Measurements from ENCODE around the gene SOCS4.

The SOCS4 gene

GRCh38 chr14:55000381-55000780 lies 26.7 kb upstream of the SOCS4 start:
- TF ChIP-seq POLR2AphosphoS5 (IDR thresholded peaks at IDR 0.05; ENCODE audit: low read depth, low read length) (no peak), TAF1 (IDR thresholded peaks at IDR 0.05; ENCODE audit: borderline replicate concordance, insufficient read depth, low read length) (no peak), REST (IDR thresholded peaks at IDR 0.05; ENCODE audit: insufficient read depth in 1 of 2, low read depth in 2 of 2, low read length in 2 of 2) (no peak), FOXP2 (optimal IDR thresholded peaks at IDR 0.05; ENCODE audit: borderline replicate concordance, extremely low read depth, extremely low read length, insufficient read depth) (no peak), SIN3A (IDR thresholded peaks at IDR 0.05; ENCODE audit: borderline replicate concordance, insufficient read depth, low read length) (no peak)

- TF ChIP-seq TAF1 (IDR thresholded peaks at IDR 0.05; ENCODE audit: borderline replicate concordance, insufficient read depth, low read length) = no peak
Observed at GRCh38 chr14:55005071-55005470, 22.0 kb upstream of the SOCS4 start.

- TF ChIP-seq TAF1 (IDR thresholded peaks at IDR 0.05; ENCODE audit: borderline replicate concordance, insufficient read depth, low read length) (no peak), SIN3A (IDR thresholded peaks at IDR 0.05; ENCODE audit: borderline replicate concordance, insufficient read depth, low read length) (no peak), FOXP2 (optimal IDR thresholded peaks at IDR 0.05; ENCODE audit: borderline replicate concordance, extremely low read depth, extremely low read length, insufficient read depth) (no peak), POLR2AphosphoS5 (IDR thresholded peaks at IDR 0.05; ENCODE audit: low read depth, low read length) (no peak), REST (IDR thresholded peaks at IDR 0.05; ENCODE audit: insufficient read depth in 1 of 2, low read depth in 2 of 2, low read length in 2 of 2) (no peak)
Observed at GRCh38 chr14:55015006-55015405, 12.0 kb upstream of the SOCS4 start.

GRCh38 chr14:55019968-55020554 lies 7.0 kb upstream of the SOCS4 start:
- TF ChIP-seq FOXP2 (optimal IDR thresholded peaks at IDR 0.05; ENCODE audit: borderline replicate concordance, extremely low read depth, extremely low read length, insufficient read depth) = no peak
- TF ChIP-seq POLR2AphosphoS5 (IDR thresholded peaks at IDR 0.05; ENCODE audit: low read depth, low read length) = no peak
- TF ChIP-seq SIN3A (IDR thresholded peaks at IDR 0.05; ENCODE audit: borderline replicate concordance, insufficient read depth, low read length) = no peak
- no peak for TF ChIP-seq TAF1 (IDR thresholded peaks at IDR 0.05; ENCODE audit: borderline replicate concordance, insufficient read depth, low read length)
- TF ChIP-seq REST (IDR thresholded peaks at IDR 0.05; ENCODE audit: insufficient read depth in 1 of 2, low read depth in 2 of 2, low read length in 2 of 2) = no peak

GRCh38 chr14:55025948-55026347 lies 1.1 kb upstream of the SOCS4 start:
- no peak for TF ChIP-seq FOXP2 (optimal IDR thresholded peaks at IDR 0.05; ENCODE audit: borderline replicate concordance, extremely low read depth, extremely low read length, insufficient read depth)
- no peak for TF ChIP-seq POLR2AphosphoS5 (IDR thresholded peaks at IDR 0.05; ENCODE audit: low read depth, low read length)
- no peak for TF ChIP-seq TAF1 (IDR thresholded peaks at IDR 0.05; ENCODE audit: borderline replicate concordance, insufficient read depth, low read length)
- TF ChIP-seq REST (IDR thresholded peaks at IDR 0.05; ENCODE audit: insufficient read depth in 1 of 2, low read depth in 2 of 2, low read length in 2 of 2) = no peak
- TF ChIP-seq SIN3A (IDR thresholded peaks at IDR 0.05; ENCODE audit: borderline replicate concordance, insufficient read depth, low read length) = no peak

All from PFSK-1 (cell line).